ENCODE results near the gene TRIP12.

DNA sequence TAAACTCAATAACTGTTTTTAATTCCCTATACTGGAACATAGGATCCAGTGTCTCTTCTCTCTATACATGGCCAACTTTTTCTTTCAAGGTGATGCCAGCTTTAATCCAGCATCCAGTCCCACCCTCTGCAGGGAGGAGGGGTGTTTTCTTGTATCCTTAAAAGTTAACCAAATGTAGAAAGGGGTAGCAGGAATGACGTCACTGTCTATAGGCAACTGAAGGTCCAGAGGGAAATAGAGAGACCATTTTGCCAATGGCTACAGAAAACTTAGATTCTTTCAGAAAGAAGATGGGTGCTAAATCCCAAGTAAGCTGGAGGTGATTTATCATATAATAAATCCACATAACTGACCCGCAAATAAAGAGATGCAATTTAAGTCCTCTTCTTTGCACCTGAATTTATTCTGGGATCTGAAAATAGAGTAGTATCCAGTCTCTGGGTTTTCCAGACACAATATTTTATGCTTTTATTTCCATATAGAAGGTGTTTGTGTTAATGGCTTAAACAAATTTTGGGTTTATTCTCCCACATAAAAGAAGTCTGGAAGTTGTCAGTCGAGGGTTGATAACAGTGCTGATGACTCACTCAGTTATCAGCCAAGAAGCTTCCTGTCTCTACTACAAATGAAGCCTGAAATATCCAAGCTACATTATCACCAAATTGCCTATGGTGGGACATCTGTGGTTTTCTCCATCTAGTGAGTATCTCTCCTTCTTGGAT lies 201.7 kb downstream of the TRIP12 start:
- TF ChIP-seq CTCF (IDR thresholded peaks at IDR 0.05) = no peak
- no peak for TF ChIP-seq EZH2 (IDR thresholded peaks at IDR 0.05; ENCODE audit: borderline replicate concordance, insufficient read depth, low read depth, low read length, poor library complexity, severe bottlenecking)
